Jurkat, Clone E6-1 (cell line): ENCODE results near the gene GPR15LG.

Source experiments
- DNase-seq: peaks from one replicate; pipeline ENCODE4 v3.0.0-alpha.2; 2011; ENCODE audit warnings: low read depth, low spot score
- H3K4me3 ChIP-seq: 2 replicates; pipeline ENCODE4 v1.5.1; 2011; ENCODE audit warnings: mild to moderate bottlenecking, low read length, control low read depth, moderate library complexity

The GPR15LG gene

GRCh38 chr10:84205049-84205852 is 31.6 kb downstream of the GPR15LG start:
- no peak overlapping the region for H3K4me3 ChIP-seq
- peak; percentile 44 for DNase-seq

GRCh38 chr10:84205853-84206525 is 32.4 kb downstream of the GPR15LG start:
- no peak overlapping the region for H3K4me3 ChIP-seq
- DNase-seq: no peak

- H3K4me3 ChIP-seq: no peak overlapping the region
- DNase-seq: no peak
Observed at GRCh38 chr10:84208023-84208422, 34.4 kb downstream of the GPR15LG start.

GRCh38 chr10:84211566-84211965 is 38.0 kb downstream of the GPR15LG start:
- DNase-seq: no peak
- no peak overlapping the region for H3K4me3 ChIP-seq

GRCh38 chr10:84212014-84212413 is 38.4 kb downstream of the GPR15LG start:
- DNase-seq: no peak
- no peak overlapping the region for H3K4me3 ChIP-seq

- DNase-seq: no peak
- no peak overlapping the region for H3K4me3 ChIP-seq
Observed at GRCh38 chr10:84213076-84213475, 39.5 kb downstream of the GPR15LG start.

GRCh38 chr10:84214046-84214572 is 40.5 kb downstream of the GPR15LG start:
- no peak overlapping the region for H3K4me3 ChIP-seq
- DNase-seq: no peak

GRCh38 chr10:84214612-84215235 is 41.1 kb downstream of the GPR15LG start:
- DNase-seq: peak; percentile 45
- no peak overlapping the region for H3K4me3 ChIP-seq

- H3K4me3 ChIP-seq: no peak overlapping the region
- DNase-seq: no peak
Observed at GRCh38 chr10:84216834-84217233, 43.2 kb downstream of the GPR15LG start.

- DNase-seq: no peak
Observed at GRCh38 chr10:84217746-84218145, 44.1 kb downstream of the GPR15LG start.

GRCh38 chr10:84221916-84222315 is 48.3 kb downstream of the GPR15LG start:
- DNase-seq: no peak
- H3K4me3 ChIP-seq: no peak overlapping the region

More at GRCh38 chr10:84217746-84218145, 44.1 kb downstream of the GPR15LG start:
- H3K4me3 ChIP-seq: no peak overlapping the region

GRCh38 chr10:84224411-84225028 is 50.9 kb downstream of the GPR15LG start:
- H3K4me3 ChIP-seq: no peak overlapping the region
- DNase-seq: peak; percentile 16

GRCh38 chr10:84225427-84226173 is 52.0 kb downstream of the GPR15LG start, which contains the start of gene LRIT2:
Gene LRIT2 (minus strand): TSS chr10:84225544. CDS start chr10:84225520, 24 bp downstream.
- DNase-seq: no peak
- H3K4me3 ChIP-seq: no peak within 1 kb of the TSS

- DNase-seq: no peak
- no peak overlapping the region for H3K4me3 ChIP-seq
Observed at GRCh38 chr10:84226616-84227015, 53.0 kb downstream of the GPR15LG start.

GRCh38 chr10:84227810-84228209 is 54.2 kb downstream of the GPR15LG start:
- no peak overlapping the region for H3K4me3 ChIP-seq
- DNase-seq: no peak

- no peak for DNase-seq
- H3K4me3 ChIP-seq: no peak overlapping the region
Observed at GRCh38 chr10:84230359-84230758, 56.8 kb downstream of the GPR15LG start.

GRCh38 chr10:84232376-84232775 is 58.8 kb downstream of the GPR15LG start:
- no peak for DNase-seq
- no peak overlapping the region for H3K4me3 ChIP-seq

- no peak for DNase-seq
- H3K4me3 ChIP-seq: no peak overlapping the region
Observed at GRCh38 chr10:84233940-84234339, 60.3 kb downstream of the GPR15LG start.

GRCh38 chr10:84234479-84234878 is 60.9 kb downstream of the GPR15LG start:
- H3K4me3 ChIP-seq: no peak overlapping the region
- DNase-seq: no peak
